GM23338 (cell line): ENCODE data around the gene LAMTOR4. TPM values are rescaled to one million over a fixed set of nuclear protein-coding genes. Genes with fewer than 3 reads are reported as not detected.

ENCODE experiments used
- ATAC-seq: fragments of 200-7000 bp; cut with Tn5 transposase; 3 replicates; pipeline ENCODE4 v1.9.1; 2020
- DNase-seq: peaks from one replicate; pipeline ENCODE4 v3.0.0-alpha.2; 2015; ENCODE audit warnings: low spot score
- H2AFZ ChIP-seq: fragments of 200-600 bp; sonication (generic); 2 replicates; pipeline ENCODE4 v1.8.0; 2016; ENCODE audit warnings: antibody characterized with exemption, mild to moderate bottlenecking, moderate library complexity
- H3F3A ChIP-seq: fragments of 200-600 bp; sonication (generic); replicated peaks from 2 replicates; pipeline ENCODE4 v1.8.0; 2017; ENCODE audit warnings: antibody characterized with exemption, mixed run types, low read depth
- H3K27ac ChIP-seq: fragments of 200-600 bp; sonication (generic); 2 replicates; pipeline ENCODE4 v1.6.1; 2016; ENCODE audit warnings: low read depth
- H3K27me3 ChIP-seq: fragments of 200-600 bp; sonication (generic); 2 replicates; pipeline ENCODE4 v1.8.0; 2016; ENCODE audit warnings: mild to moderate bottlenecking, mixed run types, moderate library complexity; ENCODE audit not compliant: insufficient read depth
- H3K36me3 ChIP-seq: fragments of 200-600 bp; sonication (generic); 2 replicates; pipeline ENCODE4 v1.8.0; 2016; ENCODE audit warnings: mild to moderate bottlenecking; ENCODE audit not compliant: insufficient read depth
- H3K4me1 ChIP-seq: fragments of 200-600 bp; sonication (generic); 2 replicates; pipeline ENCODE4 v1.8.0; 2016; ENCODE audit warnings: mild to moderate bottlenecking, moderate library complexity; ENCODE audit not compliant: insufficient read depth
- H3K4me2 ChIP-seq: fragments of 200-600 bp; sonication (generic); 2 replicates; pipeline ENCODE4 v1.7.1; 2017; ENCODE audit warnings: mixed run types
- H3K4me3 ChIP-seq: fragments of 200-600 bp; sonication (generic); 2 replicates; pipeline ENCODE4 v1.6.1; 2016; ENCODE audit warnings: mixed run types
- H3K79me2 ChIP-seq: fragments of 200-600 bp; sonication (generic); replicated peaks from 2 replicates; pipeline ENCODE4 v1.8.0; 2017; ENCODE audit warnings: mild to moderate bottlenecking; ENCODE audit not compliant: insufficient read depth
- H3K9me2 ChIP-seq: fragments of 200-600 bp; sonication (generic); 2 replicates; pipeline ENCODE4 v1.8.0; 2017; ENCODE audit not compliant: insufficient read depth
- H4K20me1 ChIP-seq: fragments of 200-600 bp; sonication (generic); replicated peaks from 2 replicates; pipeline ENCODE4 v1.8.0; 2017; ENCODE audit warnings: mild to moderate bottlenecking; ENCODE audit not compliant: insufficient read depth
- H3K27ac Mint-ChIP-seq: 2 replicates; pipeline ENCODE4 v1.8.0; 2020; ENCODE audit warnings: inconsistent platforms, mild to moderate bottlenecking, moderate library complexity, mixed read lengths
- H3K27me3 Mint-ChIP-seq: 3 replicates; pipeline ENCODE4 v1.8.0; 2022; ENCODE audit warnings: low read depth, mild to moderate bottlenecking, moderate library complexity, mixed read lengths, inconsistent platforms; ENCODE audit not compliant: insufficient read depth, poor library complexity
- H3K36me3 Mint-ChIP-seq: 3 replicates; pipeline ENCODE4 v1.8.0; 2021; ENCODE audit warnings: low read depth, mild to moderate bottlenecking, inconsistent platforms, moderate library complexity, mixed read lengths
- H3K4me1 Mint-ChIP-seq: 3 replicates; pipeline ENCODE4 v1.8.0; 2020; ENCODE audit warnings: mild to moderate bottlenecking, inconsistent platforms, mixed read lengths
- H3K4me3 Mint-ChIP-seq: 3 replicates; pipeline ENCODE4 v1.8.0; 2021; ENCODE audit warnings: moderate library complexity, mild to moderate bottlenecking, inconsistent platforms, mixed read lengths
- H3K9me3 Mint-ChIP-seq: 3 replicates; pipeline ENCODE4 v1.8.0; 2020; ENCODE audit warnings: moderate library complexity, mild to moderate bottlenecking, inconsistent platforms, mixed read lengths
- CREB1 ChIP-seq: fragments of 250-450 bp; sonication (Bioruptor Pico); IDR thresholded peaks from 2 replicates; pipeline ENCODE4 v1.5.0; 2020; ENCODE audit warnings: low read depth, mild to moderate bottlenecking, moderate library complexity
- CTCF ChIP-seq, 2 experiments: fragments of 200-600 bp in 1 of 2; sonication (generic) in 1 of 2; conservative IDR thresholded peaks; 2 replicates each; pipeline versions ENCODE4 v1.5.1 to v1.6.1; 2016 to 2017; ENCODE audit warnings: antibody characterized with exemption in 2 of 2, low read depth in 2 of 2, mild to moderate bottlenecking in 2 of 2, moderate library complexity in 1 of 2
- ETS1 ChIP-seq: IDR thresholded peaks from 2 replicates; pipeline ENCODE4 v1.6.1; 2016; ENCODE audit warnings: antibody characterized with exemption
- EZH2 ChIP-seq: fragments of 200-600 bp; sonication (generic); IDR thresholded peaks from one replicate; pipeline ENCODE4 v1.8.0; 2017; ENCODE audit warnings: antibody characterized with exemption, mild to moderate bottlenecking, low read depth; ENCODE audit not compliant: unreplicated experiment
- EZH2phosphoT487 ChIP-seq: fragments of 200-600 bp; sonication (generic); IDR thresholded peaks from one replicate; pipeline ENCODE4 v1.8.1; 2018; ENCODE audit warnings: antibody characterized with exemption; ENCODE audit not compliant: unreplicated experiment
- JUNB ChIP-seq: IDR thresholded peaks from one replicate; pipeline ENCODE4 v1.6.1; 2016; ENCODE audit warnings: antibody characterized with exemption; ENCODE audit not compliant: unreplicated experiment
- POLR2AphosphoS5 ChIP-seq: IDR thresholded peaks from 2 replicates; pipeline ENCODE4 v1.6.1; 2016; ENCODE audit warnings: antibody characterized with exemption, low read depth
- STAT1 ChIP-seq: IDR thresholded peaks from one replicate; pipeline ENCODE4 v1.6.1; 2016; ENCODE audit warnings: antibody characterized with exemption; ENCODE audit not compliant: unreplicated experiment
- polyA plus RNA-seq: library from polyadenylated mRNA; unstranded; fragments of >200 nt; fragmentation: Nextera tagmentation; extraction: Ambion mirVana; gene quantifications from 2 replicates; pipeline ENCODE4 v1.2.1, GENCODE V29; 2016
- total RNA-seq: library from RNA; depleted of rRNA; stranded (reverse); fragments of >200 nt; shearing (Covaris generic); gene quantifications from 2 replicates; pipeline ENCODE4 v1.2.3, GENCODE V29; 2014
- TF ChIP-seq, protein P1 (sequence below): fragments of 250-450 bp; sonication (Bioruptor Pico); IDR thresholded peaks from 2 replicates; pipeline ENCODE4 v1.5.0; 2020; ENCODE audit warnings: mild to moderate bottlenecking, moderate library complexity

LAMTOR4 gene
- total and polyA plus RNA-seq, 2 experiments from 2014 or later: 145 to 333 TPM

DNA sequence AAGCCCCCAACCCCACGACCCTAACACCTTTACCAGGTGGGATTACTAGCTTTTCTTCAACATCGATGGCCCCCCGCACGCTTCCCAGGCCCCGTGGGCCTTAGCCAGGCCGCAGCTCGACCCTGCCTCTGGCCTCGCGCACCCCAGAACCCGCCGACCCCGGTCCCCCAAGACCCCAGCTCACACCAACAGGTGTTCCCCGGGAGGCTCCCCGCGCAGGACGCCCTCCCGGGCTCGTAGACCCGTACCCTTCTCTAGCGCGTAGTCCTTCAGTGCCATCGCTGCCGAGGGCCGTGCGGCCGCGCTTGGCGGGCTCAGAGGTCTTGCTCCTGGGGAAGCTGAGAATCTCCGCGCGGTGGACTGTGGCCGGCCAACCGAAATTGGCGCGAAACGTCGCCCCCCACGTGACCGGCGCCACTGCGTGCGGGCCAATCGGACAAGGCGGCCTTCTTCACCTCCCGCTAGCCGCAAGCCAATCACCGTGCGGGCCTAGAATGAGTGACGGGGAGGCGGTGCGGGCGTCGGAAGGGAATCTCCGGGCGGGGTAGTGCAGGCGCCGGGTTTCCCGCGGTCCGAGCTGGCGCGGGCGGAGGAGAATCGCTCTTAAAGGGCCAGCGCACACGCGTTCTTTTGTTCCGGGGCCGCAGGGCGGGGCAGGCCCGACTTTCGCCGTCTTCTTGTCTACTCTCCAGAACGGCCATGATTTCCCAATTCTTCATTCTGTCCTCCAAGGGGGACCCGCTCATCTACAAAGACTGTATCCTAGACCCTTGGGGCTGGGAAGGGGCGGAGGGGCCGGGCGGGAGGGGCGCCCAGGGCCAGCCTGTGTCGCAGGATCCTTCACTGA is 47.5 kb upstream of the LAMTOR4 start, which contains the start of the genes AP4M1 and MCM7:
AP4M1 (plus strand) TSS at position 628 of the 847 bp plus-strand sequence; CDS start at position 700, 72 bp downstream.
MCM7 (minus strand) TSS at position 382 of the 847 bp plus-strand sequence; CDS start at position 279, 103 bp downstream.
- Histone ChIP-seq H3K27me3 (no peaks in the 10 kb centered on the region), H3K4me2 (peak within 1 kb of the TSS; percentile 100), H3K27ac (peak within 1 kb of the TSS; percentile 100), H3K4me3 (peak within 1 kb of the TSS; percentile 100), H2AFZ (peak within 1 kb of the TSS; percentile 66; the same call in 1 of the 2 replicates), H3F3A (peaks cover 46% of the 10 kb centered on the region), H3K79me2 (peaks cover 57% of the 10 kb centered on the region), H4K20me1 (peaks cover 33% of the 10 kb centered on the region), H3K9me2 (no peaks in the 10 kb centered on the region), H3K4me1 (peaks cover 13% of the 10 kb centered on the region), H3K36me3 (peaks cover 39% of the 10 kb centered on the region)
- ATAC-seq: peak; percentile 83
- H3K4me3 Mint-ChIP-seq: peak within 1 kb of the TSS; percentile 95
- H3K36me3 Mint-ChIP-seq: peaks cover 76% of the 10 kb centered on the region
- H3K9me3 Mint-ChIP-seq: peaks cover 5% of the 10 kb centered on the region; the same call in 2 of the 3 replicates
- H3K4me1 Mint-ChIP-seq: peaks cover 36% of the 10 kb centered on the region
- H3K27ac Mint-ChIP-seq: peak within 1 kb of the TSS; percentile 99
- peaks cover 52% of the 10 kb centered on the region for H3K27me3 Mint-ChIP-seq
- peak; percentile 99 for DNase-seq
- TF ChIP-seq STAT1: no peak
- TF ChIP-seq CREB1: peak; percentile 62
- peak; percentile 80 for TF ChIP-seq POLR2AphosphoS5
- TF ChIP-seq CTCF (conservative IDR thresholded peaks at IDR 0.05; ENCODE audit: low read depth in 2 of 2): no peak
- TF ChIP-seq EZH2phosphoT487: no peak

- no peak overlapping the region for H3K4me2 ChIP-seq
- H3F3A ChIP-seq: peaks cover 28% of the 10 kb centered on the region
- H3K27ac Mint-ChIP-seq: peak overlapping the region; percentile 99; the same call in 1 of the 2 replicates
- peaks cover 72% of the 10 kb centered on the region for H3K36me3 Mint-ChIP-seq
- peaks cover 13% of the 10 kb centered on the region for H3K4me1 ChIP-seq
- H3K27me3 Mint-ChIP-seq: peaks cover 58% of the 10 kb centered on the region
- H3K4me1 Mint-ChIP-seq: peaks cover 27% of the 10 kb centered on the region
- H3K9me3 Mint-ChIP-seq: no peaks in the 10 kb centered on the region
- H3K27ac ChIP-seq: no peak overlapping the region
- H3K36me3 ChIP-seq: peaks cover 23% of the 10 kb centered on the region
- H3K4me3 Mint-ChIP-seq: peak overlapping the region; percentile 95
- H3K4me3 ChIP-seq: peak overlapping the region; percentile 100; the same call in 1 of the 2 replicates
- no peak overlapping the region for H2AFZ ChIP-seq
- H3K79me2 ChIP-seq: peaks cover 37% of the 10 kb centered on the region
- H3K27me3 ChIP-seq: no peaks in the 10 kb centered on the region
- ATAC-seq: no peak
- no peaks in the 10 kb centered on the region for H3K9me2 ChIP-seq
- no peak for DNase-seq
- peaks cover 16% of the 10 kb centered on the region for H4K20me1 ChIP-seq
- TF ChIP-seq ETS1: no peak
- TF ChIP-seq CREB1: no peak
- TF ChIP-seq JUNB: no peak
- no peak for TF ChIP-seq EZH2phosphoT487
- TF ChIP-seq EZH2: no peak
- TF ChIP-seq, protein P1, sequence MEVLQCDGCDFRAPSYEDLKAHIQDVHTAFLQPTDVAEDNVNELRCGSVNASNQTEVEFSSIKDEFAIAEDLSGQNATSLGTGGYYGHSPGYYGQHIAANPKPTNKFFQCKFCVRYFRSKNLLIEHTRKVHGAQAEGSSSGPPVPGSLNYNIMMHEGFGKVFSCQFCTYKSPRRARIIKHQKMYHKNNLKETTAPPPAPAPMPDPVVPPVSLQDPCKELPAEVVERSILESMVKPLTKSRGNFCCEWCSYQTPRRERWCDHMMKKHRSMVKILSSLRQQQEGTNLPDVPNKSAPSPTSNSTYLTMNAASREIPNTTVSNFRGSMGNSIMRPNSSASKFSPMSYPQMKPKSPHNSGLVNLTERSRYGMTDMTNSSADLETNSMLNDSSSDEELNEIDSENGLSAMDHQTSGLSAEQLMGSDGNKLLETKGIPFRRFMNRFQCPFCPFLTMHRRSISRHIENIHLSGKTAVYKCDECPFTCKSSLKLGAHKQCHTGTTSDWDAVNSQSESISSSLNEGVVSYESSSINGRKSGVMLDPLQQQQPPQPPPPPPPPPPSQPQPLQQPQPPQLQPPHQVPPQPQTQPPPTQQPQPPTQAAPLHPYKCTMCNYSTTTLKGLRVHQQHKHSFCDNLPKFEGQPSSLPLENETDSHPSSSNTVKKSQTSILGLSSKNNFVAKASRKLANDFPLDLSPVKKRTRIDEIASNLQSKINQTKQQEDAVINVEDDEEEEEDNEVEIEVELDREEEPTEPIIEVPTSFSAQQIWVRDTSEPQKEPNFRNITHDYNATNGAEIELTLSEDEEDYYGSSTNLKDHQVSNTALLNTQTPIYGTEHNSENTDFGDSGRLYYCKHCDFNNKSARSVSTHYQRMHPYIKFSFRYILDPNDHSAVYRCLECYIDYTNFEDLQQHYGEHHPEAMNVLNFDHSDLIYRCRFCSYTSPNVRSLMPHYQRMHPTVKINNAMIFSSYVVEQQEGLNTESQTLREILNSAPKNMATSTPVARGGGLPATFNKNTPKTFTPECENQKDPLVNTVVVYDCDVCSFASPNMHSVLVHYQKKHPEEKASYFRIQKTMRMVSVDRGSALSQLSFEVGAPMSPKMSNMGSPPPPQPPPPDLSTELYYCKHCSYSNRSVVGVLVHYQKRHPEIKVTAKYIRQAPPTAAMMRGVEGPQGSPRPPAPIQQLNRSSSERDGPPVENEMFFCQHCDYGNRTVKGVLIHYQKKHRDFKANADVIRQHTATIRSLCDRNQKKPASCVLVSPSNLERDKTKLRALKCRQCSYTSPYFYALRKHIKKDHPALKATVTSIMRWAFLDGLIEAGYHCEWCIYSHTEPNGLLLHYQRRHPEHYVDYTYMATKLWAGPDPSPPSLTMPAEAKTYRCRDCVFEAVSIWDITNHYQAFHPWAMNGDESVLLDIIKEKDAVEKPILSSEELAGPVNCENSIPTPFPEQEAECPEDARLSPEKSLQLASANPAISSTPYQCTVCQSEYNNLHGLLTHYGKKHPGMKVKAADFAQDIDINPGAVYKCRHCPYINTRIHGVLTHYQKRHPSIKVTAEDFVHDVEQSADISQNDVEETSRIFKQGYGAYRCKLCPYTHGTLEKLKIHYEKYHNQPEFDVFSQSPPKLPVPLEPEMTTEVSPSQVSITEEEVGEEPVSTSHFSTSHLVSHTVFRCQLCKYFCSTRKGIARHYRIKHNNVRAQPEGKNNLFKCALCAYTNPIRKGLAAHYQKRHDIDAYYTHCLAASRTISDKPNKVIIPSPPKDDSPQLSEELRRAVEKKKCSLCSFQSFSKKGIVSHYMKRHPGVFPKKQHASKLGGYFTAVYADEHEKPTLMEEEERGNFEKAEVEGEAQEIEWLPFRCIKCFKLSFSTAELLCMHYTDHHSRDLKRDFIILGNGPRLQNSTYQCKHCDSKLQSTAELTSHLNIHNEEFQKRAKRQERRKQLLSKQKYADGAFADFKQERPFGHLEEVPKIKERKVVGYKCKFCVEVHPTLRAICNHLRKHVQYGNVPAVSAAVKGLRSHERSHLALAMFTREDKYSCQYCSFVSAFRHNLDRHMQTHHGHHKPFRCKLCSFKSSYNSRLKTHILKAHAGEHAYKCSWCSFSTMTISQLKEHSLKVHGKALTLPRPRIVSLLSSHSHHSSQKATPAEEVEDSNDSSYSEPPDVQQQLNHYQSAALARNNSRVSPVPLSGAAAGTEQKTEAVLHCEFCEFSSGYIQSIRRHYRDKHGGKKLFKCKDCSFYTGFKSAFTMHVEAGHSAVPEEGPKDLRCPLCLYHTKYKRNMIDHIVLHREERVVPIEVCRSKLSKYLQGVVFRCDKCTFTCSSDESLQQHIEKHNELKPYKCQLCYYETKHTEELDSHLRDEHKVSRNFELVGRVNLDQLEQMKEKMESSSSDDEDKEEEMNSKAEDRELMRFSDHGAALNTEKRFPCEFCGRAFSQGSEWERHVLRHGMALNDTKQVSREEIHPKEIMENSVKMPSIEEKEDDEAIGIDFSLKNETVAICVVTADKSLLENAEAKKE: no peak
Observed at GRCh38 chr7:100102950-100103840, 45.5 kb upstream of the LAMTOR4 start.
